ENCODE data around the gene EPB41L1.

The EPB41L1 gene

GRCh38 chr20:36154700-36155628 lies at the start of gene EPB41L1:
Gene EPB41L1 (plus strand): TSS chr20:36154740. CDS start chr20:36173778, 19,038 bp downstream.
- no peak for DNase-seq

GRCh38 chr20:36104856-36105255 lies 49.7 kb upstream of the EPB41L1 start:
- DNase-seq = no peak

GRCh38 chr20:36105711-36106226 lies 48.8 kb upstream of the EPB41L1 start:
- no peak for DNase-seq

GRCh38 chr20:36106606-36107005 lies 47.9 kb upstream of the EPB41L1 start:
- DNase-seq = no peak

GRCh38 chr20:36107881-36108280 lies 46.7 kb upstream of the EPB41L1 start:
- no peak for DNase-seq

GRCh38 chr20:36109251-36109947 lies 45.1 kb upstream of the EPB41L1 start:
- DNase-seq = no peak

- DNase-seq = no peak
These were observed 43.5 kb upstream of the EPB41L1 start for GRCh38 chr20:36110994-36111393.

GRCh38 chr20:36112112-36112511 lies 42.4 kb upstream of the EPB41L1 start:
- DNase-seq = no peak

GRCh38 chr20:36113036-36113435 lies 41.5 kb upstream of the EPB41L1 start:
- DNase-seq = no peak

- no peak for DNase-seq
These were observed 40.8 kb upstream of the EPB41L1 start for GRCh38 chr20:36113566-36114250.

GRCh38 chr20:36114707-36115106 lies 39.8 kb upstream of the EPB41L1 start:
- DNase-seq = no peak

GRCh38 chr20:36115925-36116324 lies 38.6 kb upstream of the EPB41L1 start:
- DNase-seq = no peak

GRCh38 chr20:36116807-36117441 lies 37.6 kb upstream of the EPB41L1 start:
- DNase-seq = no peak

GRCh38 chr20:36117638-36118037 lies 36.9 kb upstream of the EPB41L1 start:
- no peak for DNase-seq

GRCh38 chr20:36118371-36118770 lies 36.2 kb upstream of the EPB41L1 start:
- no peak for DNase-seq

- DNase-seq = no peak
These were observed 35.0 kb upstream of the EPB41L1 start for GRCh38 chr20:36119537-36119936.

- no peak for DNase-seq
These were observed 34.3 kb upstream of the EPB41L1 start for GRCh38 chr20:36120241-36120640.

- DNase-seq = no peak
These were observed 33.5 kb upstream of the EPB41L1 start for GRCh38 chr20:36120991-36121390.

- DNase-seq = no peak
These were observed 32.3 kb upstream of the EPB41L1 start for GRCh38 chr20:36121981-36122930.

GRCh38 chr20:36122931-36123288 lies 31.6 kb upstream of the EPB41L1 start:
- no peak for DNase-seq

GRCh38 chr20:36125097-36125496 lies 29.4 kb upstream of the EPB41L1 start:
- DNase-seq = no peak
